Putamen (tissue), 1 donor: ENCODE results near the gene RPS6KA5.
A peak's percentile ranks its signal among the peaks of the same experiment; 100 is the strongest.
"Not testable (repeated sequence)": the region's sequence is repeated elsewhere in the genome, so short reads cannot be mapped to it uniquely, and the experiment has no call there.

Source experiments
- DNase-seq: peaks from one replicate; pipeline ENCODE4 v3.0.0-alpha.2; 2016; ENCODE audit warnings: low spot score

Gene RPS6KA5

DNA sequence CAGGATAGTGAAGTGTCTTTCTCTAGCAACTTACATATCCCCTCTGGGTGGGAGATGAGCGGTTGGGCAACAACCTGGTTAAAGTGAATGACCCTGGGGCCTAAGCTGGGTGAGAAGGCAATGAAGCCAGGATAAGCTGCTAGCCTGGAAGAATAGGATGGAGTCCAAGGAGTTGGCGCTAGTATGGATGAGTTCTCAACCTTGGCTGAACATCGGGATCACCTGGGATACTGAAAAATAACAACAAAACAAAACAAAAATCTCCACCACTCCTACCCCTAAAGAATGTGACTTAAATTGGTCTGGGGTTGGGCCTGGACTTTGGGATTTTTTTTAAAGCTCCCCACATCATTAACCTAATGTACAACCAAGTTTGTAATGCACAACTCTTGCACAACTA lies 4.8 kb upstream of the RPS6KA5 start:
- DNase-seq = no peak

DNA sequence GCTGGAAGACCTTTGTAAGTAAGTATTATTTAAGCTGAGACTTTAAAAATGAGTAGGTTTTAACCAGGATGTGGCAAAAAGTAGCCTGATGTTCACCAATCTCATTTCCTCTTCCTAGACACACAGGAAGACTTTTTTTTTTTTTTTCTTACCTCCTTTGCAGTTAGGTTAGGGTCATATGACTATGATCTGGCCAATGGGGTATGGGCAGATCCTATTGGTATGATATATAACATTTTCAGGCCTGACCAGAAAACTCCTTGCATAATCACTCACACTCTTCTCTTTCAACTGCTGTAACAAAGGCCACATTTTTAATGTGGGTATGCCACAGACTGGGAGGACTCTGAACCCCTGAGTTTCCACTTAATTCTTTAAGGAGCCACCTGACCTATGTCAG lies 2.7 kb upstream of the RPS6KA5 start:
- DNase-seq = no peak

DNA sequence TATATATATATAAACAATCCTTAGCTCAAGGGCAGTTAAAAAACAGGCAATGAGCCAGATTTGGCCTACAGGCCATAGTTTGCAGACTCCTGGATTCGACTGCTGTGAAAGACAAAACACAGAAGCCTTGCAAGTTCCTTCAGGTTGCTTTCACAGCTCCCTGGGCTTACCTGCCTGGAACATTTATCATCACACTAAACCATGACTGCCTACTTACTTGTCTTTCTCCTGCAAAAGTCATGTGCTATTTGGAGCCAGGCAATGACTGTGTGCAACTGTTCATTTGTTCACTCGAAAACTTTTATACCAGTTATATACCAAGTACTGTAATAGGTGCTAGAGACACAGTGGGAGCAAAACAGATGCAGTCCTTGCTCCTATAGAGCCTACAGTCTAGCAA lies 2.2 kb upstream of the RPS6KA5 start:
- DNase-seq = no peak

DNA sequence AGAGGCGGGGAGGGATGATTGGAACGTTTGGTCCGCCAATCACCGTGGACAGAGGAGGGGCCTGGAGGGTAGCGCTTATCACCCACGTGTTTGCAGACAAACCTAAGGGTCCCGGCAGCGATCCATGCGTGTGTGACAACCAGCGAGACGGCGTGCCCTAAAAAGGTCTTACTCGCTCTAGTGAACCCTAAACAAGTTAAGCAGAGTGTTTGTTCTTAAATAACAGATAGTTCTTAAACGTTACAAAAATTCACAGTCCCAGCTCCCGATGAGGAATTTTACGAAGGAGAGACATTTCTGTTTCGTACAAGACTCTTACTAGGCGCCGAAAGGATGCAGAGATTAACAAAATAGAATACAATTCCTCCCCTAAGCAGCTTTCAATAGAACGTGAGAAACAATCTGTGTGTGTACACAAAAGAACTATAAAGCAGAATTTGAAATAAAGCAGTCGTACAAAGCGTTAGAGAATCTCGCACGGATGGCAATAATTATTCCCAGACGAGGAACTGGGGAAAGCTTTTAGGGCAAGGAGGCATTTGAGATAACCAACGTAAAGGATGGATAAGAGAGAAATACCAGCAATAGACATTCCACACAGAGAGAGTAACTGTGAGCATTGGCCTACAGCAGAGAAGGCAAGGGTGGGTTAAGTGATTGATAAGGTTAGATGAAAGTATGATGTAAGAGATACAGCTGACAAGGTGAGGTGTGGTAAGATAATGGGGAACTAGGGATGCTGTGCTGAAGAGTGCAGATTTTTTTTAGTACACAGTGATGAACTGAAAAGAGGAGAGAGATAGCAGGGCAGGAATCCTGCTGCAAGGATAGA lies 831 bp upstream of the RPS6KA5 start:
- DNase-seq = no peak

DNA sequence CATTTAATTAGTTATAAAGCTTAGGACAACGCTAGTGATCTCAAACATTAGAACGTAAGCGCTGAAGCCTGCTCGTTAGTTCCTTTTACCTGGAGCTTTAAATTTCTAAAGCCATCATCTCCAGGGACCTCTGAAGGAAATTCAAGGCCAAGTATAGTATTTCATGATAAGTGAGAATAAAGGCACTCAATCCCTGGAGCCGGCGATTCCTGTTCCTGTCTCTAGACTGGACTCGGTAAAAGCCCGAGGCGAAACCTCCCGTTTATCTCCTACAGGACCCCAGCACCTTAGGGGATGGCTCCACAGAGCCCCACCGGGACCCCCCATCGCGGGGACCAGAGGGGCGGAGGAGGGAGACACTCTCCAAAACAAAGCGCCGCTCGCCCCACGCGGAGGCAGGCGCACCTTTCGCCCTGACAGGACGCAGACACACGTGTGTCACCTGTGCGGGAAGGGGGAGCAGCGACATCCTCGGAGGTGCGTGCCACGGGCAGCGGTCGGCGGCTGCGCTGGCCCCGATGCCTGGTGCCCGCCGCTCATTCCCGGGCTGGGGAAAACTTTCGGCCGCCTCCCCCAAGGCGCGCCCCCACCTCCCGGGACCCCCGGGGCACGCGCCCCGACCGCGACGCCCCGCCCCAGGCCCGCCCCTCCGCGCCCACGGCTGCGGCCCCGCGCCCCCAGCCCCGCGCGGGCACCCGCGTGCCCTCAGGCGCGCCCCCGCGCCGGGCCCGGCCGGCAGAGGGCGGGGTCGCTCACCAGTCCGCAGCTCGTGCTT lies 678 bp downstream of the RPS6KA5 start:
- DNase-seq = no peak

DNA sequence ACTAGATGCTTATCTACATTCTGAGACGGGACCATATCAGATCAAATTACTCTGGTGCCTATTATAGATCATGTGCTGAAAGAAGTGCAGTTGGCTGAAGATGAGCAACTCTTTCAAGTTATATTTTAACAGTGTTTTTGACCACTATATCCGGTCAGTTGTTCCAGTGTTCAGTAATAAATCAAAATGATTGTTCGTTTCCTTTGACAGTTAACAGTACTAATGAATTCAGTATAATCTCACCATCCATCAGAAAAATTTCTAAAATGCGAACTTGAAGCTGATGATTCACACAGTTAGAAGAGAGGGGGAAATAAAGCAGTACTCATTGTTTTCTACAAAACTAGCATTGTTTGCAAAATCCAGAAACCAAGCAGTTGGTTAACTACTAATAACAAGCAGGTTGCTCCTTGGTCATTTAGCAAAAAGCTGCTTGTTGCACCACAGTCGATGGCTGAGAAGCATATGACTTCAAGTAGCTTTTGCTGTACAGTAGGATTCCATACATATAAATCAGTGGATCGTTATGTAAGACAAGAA lies 2.3 kb downstream of the RPS6KA5 start:
- DNase-seq = no peak

DNA sequence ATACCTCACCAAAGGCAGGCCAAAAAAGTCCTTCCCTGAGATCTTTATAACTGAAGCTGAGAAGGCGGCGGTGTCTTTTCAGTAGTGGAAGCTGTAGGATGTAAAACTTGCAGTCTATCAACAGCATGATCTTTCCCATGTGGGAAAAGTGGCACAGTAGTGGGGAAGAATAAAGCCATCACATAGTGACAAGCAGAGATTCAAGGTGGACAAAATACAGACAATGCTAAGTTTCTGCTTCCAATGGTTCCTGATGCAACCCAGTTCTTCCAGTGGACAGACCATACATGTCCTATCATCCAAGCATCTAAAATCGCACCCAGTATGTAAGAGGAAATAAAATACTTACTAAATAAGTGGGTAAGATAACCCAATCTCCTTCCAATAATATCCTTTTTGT lies 4.1 kb downstream of the RPS6KA5 start:
- no peak for DNase-seq

DNA sequence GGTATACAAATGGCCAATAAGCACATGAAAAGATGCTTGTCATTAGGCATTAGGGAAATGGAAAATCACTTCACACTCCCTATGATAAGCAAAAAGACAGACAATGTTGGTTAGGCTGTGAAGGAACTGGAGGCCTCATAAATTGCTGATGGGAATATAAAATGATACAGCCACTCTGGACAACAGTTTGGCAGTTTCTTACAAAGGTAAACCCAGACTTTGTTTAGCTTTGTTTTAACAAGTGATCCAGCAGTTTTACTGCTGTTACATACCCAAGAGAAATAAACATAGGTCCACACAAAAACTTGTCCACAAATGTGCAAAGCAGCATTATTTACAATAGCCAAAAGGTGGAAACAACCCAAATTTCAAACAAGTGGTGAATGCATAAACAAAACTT lies 5.4 kb downstream of the RPS6KA5 start:
- DNase-seq = no peak

DNA sequence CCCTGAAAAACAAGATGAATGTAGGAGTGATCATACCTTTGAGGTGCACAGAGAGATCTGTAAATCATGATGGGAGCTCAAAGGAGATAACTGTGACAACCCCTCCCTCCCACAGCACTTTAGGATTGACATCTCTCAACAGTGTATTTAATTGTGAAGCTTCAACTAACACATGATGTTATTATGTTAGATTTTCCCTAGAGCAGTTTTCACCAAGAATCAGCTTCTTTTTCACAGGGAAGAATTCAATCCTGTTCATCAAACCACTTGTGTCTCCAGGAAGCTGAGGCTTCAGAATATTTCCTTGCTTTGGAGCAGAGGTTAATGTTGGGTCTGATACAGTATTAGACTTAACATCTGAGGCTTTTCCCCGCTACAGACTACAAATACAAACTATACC lies 11.8 kb downstream of the RPS6KA5 start:
- peak; percentile 18 for DNase-seq

DNA sequence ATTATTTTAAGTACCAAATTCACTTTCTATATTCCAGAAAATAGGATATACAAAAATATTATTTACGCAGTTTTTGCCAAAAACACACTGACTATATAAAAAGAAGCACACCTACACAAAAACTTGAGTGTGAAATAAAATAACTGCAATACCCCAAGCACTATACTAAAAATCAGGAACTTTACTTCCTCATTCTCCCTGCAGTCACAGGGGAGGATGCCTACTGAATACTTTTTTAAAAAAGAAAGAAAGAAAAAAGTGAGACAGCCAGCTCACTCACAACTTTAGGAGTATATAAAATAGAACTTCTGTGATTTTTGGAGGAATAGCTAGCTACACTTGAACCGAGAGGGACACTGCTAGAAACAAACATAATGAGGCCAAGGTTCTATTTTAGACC lies 12.2 kb downstream of the RPS6KA5 start:
- no peak for DNase-seq

DNA sequence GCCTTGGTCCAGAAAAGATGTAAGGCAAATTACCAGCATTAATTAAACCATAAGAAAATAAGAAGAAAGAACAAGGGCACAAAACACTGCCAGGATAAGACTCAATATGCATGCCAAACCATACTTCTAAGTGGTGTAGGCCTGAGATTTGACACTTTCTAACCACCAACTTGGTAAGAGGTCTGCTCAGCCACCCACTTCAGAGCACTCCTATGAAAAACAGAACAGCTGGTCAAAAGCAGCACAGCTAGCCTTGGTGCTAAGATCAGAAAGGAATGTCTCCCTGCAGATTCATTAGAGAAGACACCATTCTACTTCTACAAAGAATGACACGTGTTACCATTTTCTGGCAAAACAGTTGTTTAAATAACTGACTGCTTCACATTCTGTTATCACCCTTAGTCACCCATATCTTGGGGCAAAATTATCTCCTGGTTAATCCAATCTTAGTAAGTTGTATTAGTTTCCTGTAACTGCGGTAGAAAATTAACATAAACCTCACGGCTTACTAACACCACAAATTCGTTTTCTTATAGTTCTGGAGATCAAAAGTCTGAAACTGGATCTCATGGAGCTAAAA lies 13.2 kb downstream of the RPS6KA5 start:
- DNase-seq = no peak

DNA sequence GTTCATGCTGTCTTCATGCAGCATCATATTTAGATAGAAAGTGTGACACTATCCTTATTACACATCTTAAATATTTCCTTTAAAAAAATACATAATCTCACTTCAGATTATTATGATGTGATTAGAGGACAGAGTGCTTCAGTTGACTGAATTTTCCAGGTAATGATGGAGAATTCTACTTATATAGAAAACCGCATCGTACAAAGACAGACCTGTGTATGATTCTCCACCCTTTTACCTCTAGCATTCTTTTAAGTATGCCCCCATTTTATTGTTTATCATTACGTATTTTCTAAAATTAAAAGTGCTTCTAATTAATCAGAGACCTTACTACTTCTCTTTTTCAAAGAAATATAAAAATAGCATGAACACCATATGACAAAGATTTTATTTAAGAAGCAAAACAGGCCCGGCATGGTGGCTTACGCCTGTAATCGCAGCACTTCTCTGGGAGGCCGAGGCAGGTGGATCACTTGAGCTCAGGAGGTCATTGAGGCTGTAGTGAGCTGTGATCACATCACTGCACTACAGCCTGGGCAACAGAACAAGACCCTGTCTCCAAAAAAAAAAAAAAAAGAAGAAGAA lies 13.9 kb downstream of the RPS6KA5 start:
- DNase-seq = no peak

DNA sequence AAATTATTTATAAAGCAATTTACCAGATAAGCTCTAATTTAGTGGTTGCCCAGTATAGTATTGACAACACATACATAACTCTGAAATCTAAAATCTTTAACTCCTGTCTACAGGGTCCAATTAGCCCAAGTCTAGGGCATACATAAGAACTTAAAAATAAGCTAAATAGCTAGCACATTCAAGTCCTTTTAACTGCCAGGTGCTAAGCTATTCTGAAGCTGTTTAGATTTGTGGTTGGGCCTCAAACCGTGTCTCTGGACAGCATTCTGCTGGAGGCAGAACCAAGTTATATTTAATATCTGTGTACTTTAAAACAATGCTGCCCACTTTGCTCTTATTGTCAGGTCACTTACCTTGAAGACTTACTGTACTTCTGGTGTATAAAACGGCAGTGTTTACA lies 19.0 kb downstream of the RPS6KA5 start:
- DNase-seq = no peak

DNA sequence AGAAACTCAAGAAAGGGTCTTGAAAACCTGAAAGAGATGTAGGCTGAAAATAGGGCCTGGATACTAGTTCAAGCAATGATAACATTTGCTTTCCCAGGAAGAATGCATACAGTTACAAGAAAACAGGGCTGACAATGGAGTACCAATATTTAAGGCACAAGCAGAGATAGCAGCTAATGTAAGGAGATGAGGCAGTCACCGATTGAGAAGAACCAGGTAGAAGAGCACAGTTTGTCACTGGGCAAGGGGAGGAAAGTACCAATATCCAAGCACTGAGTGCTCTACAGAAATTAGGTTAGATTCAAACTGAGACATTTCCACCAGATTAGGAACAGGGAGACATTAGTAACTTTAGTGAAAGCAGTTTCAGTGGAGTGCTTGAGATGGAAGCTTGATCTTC lies 19.9 kb downstream of the RPS6KA5 start:
- no peak for DNase-seq

DNA sequence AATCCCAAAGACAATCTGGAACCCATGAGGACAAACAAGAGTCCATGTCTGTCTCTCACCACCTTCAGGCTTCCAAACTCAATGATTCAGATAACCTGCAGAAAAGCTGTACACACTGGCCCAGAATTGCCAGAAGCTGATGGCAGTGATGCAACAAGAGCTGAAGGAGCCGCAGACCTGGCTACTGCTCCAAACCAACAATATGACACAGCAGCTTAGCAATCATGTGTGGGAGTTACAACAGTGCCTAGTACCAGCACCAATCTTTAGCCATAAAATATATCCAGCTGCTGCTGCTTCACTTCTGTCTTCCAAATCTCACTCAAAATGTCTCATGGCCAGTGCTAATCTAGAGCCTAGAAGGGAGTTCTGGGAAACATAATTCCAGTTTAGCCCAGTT lies 22.0 kb downstream of the RPS6KA5 start:
- DNase-seq = no peak

DNA sequence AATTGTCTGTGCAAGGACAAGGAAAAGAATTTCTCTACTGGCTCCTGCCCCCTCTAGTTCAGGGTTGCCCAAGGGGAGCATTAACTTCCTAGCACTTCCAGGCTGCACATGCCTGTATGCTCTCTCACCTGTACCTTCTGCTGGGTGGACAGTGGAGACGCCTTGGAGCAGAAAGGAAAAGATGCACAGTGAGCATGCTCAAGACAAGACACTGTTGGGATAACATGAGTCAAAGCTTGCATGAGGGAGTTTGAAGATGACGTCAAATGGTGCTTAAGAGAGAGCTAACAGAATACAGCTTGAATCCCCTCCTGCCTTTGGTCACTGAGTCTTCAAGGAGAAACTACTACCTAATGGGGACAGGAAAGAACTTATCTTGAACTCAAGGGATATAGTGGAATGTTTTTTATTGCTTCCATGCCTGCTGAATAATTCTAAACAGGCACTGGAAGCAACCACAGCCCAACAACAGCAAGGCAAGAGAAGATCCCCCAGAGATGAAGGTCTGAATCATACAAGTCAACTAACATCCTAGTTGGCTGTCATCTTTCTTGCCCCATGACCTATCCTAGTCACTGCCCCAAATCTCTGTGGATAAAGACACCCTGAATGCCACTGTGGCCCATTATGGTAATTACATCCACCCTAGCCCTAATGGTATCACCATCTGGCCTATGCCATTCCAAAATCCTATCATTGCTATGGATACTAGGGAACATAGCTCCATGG lies 23.5 kb downstream of the RPS6KA5 start:
- no peak for DNase-seq

DNA sequence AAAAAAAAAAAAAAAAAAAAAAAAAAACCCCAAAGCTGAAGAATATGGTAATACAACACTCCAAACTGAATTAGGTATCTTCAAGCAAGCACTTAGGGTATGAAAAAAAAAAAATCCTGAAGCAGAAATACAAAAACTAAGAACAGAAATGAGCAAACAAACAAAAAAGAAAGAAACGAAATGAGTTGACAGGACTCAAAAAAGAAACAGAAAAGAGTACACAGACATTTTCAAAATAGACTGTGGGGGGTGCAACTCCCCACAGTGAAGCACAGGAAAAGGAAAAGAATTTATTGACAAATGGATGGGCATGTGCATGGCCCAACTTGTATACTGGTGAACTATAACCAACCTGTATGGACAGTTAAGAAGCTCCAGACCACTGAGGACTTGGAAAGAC lies 24.6 kb downstream of the RPS6KA5 start:
- DNase-seq = no peak

DNA sequence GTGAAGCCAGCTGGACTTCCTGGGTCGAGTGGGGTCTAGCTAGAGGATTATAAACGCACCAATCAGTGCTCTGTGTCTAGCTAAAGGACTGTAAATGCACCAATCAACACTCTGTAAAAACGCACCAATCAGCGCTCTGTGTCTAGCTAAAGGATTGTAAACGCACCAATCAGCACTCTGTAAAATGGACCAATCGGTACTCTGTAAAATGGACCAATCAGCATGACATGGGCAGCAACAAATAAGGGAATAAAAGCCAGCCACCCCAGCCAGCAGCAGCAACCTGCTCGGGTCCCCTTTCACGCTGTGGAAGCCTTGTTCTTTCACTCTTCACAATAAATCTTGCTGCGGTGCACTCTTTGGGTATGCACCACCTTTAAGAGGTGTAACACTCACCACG lies 26.1 kb downstream of the RPS6KA5 start:
- DNase-seq = not testable (repeated sequence)

DNA sequence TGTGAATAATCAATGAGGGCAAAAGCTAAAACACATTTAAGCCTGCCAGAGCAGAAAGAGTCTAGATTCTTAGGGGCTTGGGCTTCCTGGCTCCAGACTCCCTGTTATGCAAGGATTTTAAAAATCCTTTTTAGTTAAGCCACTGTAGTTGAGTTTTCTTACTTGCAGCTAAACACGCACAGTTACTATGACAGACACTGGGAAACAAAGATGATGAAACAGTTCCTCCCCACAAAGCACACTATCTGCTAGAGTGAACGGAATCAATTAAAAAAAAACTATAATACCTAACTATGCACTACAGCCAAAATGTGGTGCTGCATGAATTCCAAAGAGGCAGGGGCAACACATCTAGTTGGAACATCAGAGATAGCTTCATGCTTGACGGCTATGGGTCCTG lies 28.2 kb downstream of the RPS6KA5 start:
- DNase-seq = no peak

DNA sequence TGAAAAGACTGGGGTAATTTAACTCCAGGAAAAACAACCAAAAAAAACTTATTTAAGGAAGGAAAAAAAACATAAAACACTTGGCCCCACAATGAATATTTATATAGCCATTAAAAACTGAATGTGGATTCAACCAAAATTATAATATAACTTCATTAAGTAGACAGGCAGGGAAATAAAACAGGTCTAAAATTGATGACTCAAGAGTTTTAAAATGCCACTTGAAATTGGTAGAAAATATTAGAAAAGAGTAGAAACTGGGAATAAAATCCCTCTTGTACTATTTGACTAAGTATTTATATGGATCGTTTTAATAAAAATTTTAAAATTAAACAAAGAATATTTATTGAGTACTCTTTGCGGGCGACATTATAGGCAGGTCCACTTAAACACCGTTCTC lies 28.8 kb downstream of the RPS6KA5 start:
- no peak for DNase-seq

DNA sequence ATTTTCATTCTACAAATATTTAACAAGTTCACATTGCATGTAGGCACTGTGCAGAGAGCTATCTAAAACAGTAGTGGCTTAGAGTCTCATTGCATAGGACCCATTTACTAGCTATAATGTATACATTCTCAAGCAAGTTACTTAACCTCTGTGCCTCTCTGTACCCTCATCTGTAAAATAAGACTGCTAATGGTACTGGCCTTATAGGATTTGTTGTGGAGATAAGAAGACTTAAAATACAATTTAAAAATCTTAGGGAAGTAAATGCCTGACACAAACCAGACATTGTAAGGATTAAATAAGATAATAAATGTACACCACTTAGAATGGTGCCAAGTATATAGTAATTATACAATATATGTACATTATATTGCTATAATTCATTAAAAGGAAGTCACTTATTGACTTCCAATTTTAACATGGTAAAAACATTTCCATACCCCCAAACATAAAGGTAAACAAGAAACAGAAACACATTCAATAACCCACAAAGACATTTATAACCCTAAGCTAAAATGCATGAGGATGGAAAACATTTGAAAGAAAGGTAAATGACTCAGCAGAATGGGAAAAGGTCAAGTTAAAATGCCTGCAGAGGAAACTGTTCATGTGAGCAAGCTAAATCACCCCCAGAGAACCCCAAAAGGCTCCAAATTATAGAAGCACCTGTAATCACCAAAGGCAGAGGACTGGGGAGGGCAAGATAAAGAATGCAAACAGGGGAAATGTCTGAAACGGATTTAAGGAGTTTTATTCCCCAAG lies 30.8 kb downstream of the RPS6KA5 start:
- no peak for DNase-seq
